Activated T-helper 2 cell treated with anti-CD3 and anti-CD28 coated beads, Interferon-gamma antibody, Interleukin-2, Interleukin-4, amounts not matched to agents 10 μg/mL and 5 μg/mL and 100 μg/mL, durations not matched to agents 14 hours and 24 hours and 36 hours (primary cell): ENCODE measurements around the gene SLBP. TPM values are rescaled to one million over a fixed set of nuclear protein-coding genes. Genes with fewer than 3 reads are reported as not detected.
A peak's percentile ranks its signal among the peaks of the same experiment; 100 is the strongest.

ENCODE experiments used
- DNase-seq: peaks from one replicate; pipeline ENCODE4 v3.0.0; 2021; ENCODE audit warnings: low spot score
- H3K27ac Mint-ChIP-seq: one replicate; pipeline ENCODE4 v1.8.0; 2021; ENCODE audit warnings: mixed read lengths
- H3K27me3 Mint-ChIP-seq: one replicate; pipeline ENCODE4 v1.8.0; 2021; ENCODE audit warnings: low read depth, mixed read lengths
- H3K36me3 Mint-ChIP-seq: one replicate; pipeline ENCODE4 v1.8.0; 2021; ENCODE audit warnings: low read depth, mixed read lengths
- H3K4me1 Mint-ChIP-seq: one replicate; pipeline ENCODE4 v1.8.0; 2021; ENCODE audit warnings: low read depth, mixed read lengths
- H3K4me3 Mint-ChIP-seq: one replicate; pipeline ENCODE4 v1.8.0; 2021; ENCODE audit warnings: low read depth, mild to moderate bottlenecking, moderate library complexity, mixed read lengths
- H3K9me3 Mint-ChIP-seq: one replicate; pipeline ENCODE4 v1.8.0; 2021; ENCODE audit warnings: mixed read lengths
- intact Hi-C: fragments of 100-400 bp; cut with micrococcal nuclease; formaldehyde crosslinking; loops from one replicate; pipeline ENCODE4 v1.15.1; 2023
- total RNA-seq: library from RNA; stranded (reverse); gene quantifications from 2 replicates; pipeline ENCODE4 v1.2.3, GENCODE V29; 2022

Gene SLBP
- total RNA-seq, 1 donor from 2014 or later, result 125 TPM

- Mint-ChIP-seq H3K36me3 (peaks cover 59% of the 10 kb centered on the region), H3K4me3 (peak overlapping the region; percentile 87)
Measured at GRCh38 chr4:1720163-1720983, 8.3 kb upstream of the SLBP start.

GRCh38 chr4:1718095-1718850 is 6.2 kb upstream of the SLBP start:
- Mint-ChIP-seq H3K27me3 (no peaks in the 10 kb centered on the region), H3K27ac (peak overlapping the region; percentile 71), H3K9me3 (no peaks in the 10 kb centered on the region), H3K36me3 (peaks cover 56% of the 10 kb centered on the region), H3K4me1 (peaks cover 43% of the 10 kb centered on the region), H3K4me3 (peak overlapping the region; percentile 87)
- intact Hi-C loops, result loop anchor here (10.0 kb wide), 2 partner anchors 747 to 1357 kb away; partner anchors contain the start of genes HTT, HTT-AS and RNF4
- no peak for DNase-seq

More at GRCh38 chr4:1720163-1720983, 8.3 kb upstream of the SLBP start:
- Mint-ChIP-seq H3K27ac (peak overlapping the region; percentile 95), H3K4me1 (peaks cover 40% of the 10 kb centered on the region), H3K27me3 (no peaks in the 10 kb centered on the region), H3K9me3 (no peaks in the 10 kb centered on the region)
- peak; percentile 56 for DNase-seq
- intact Hi-C loops, result loop anchor here (2.0 kb wide), 2 partner anchors 150 to 522 kb away; partner anchors contain the start of genes HAUS3, NSD2 and POLN

- intact Hi-C loops, result loop anchor here (10.0 kb wide), 2 partner anchors 747 to 1357 kb away; partner anchors contain the start of genes HTT, HTT-AS and RNF4
- Mint-ChIP-seq H3K27ac (no peak overlapping the region), H3K9me3 (no peaks in the 10 kb centered on the region), H3K4me1 (peaks cover 34% of the 10 kb centered on the region), H3K27me3 (no peaks in the 10 kb centered on the region), H3K4me3 (no peak overlapping the region), H3K36me3 (peaks cover 51% of the 10 kb centered on the region)
- no peak for DNase-seq
Measured at GRCh38 chr4:1717129-1718094, 5.3 kb upstream of the SLBP start.

GRCh38 chr4:1716065-1716945 is 4.2 kb upstream of the SLBP start:
- DNase-seq, result no peak
- no peaks in the 10 kb centered on the region for H3K27me3 Mint-ChIP-seq
- intact Hi-C loops, result loop anchor here (10.0 kb wide), 2 partner anchors 748 to 1358 kb away; partner anchors contain the start of genes HTT, HTT-AS and RNF4
- H3K36me3 Mint-ChIP-seq, result peaks cover 47% of the 10 kb centered on the region
- H3K4me1 Mint-ChIP-seq, result peaks cover 34% of the 10 kb centered on the region
- no peak overlapping the region for H3K4me3 Mint-ChIP-seq
- no peak overlapping the region for H3K27ac Mint-ChIP-seq
- H3K9me3 Mint-ChIP-seq, result no peaks in the 10 kb centered on the region

GRCh38 chr4:1715002-1715758 is 3.1 kb upstream of the SLBP start:
- intact Hi-C loops, result loop anchor here (10.0 kb wide), 2 partner anchors 750 to 1360 kb away; partner anchors contain the start of genes HTT, HTT-AS and RNF4
- DNase-seq, result no peak
- Mint-ChIP-seq H3K4me1 (peaks cover 41% of the 10 kb centered on the region), H3K4me3 (peak overlapping the region; percentile 99), H3K27me3 (no peaks in the 10 kb centered on the region), H3K36me3 (peaks cover 54% of the 10 kb centered on the region), H3K9me3 (no peaks in the 10 kb centered on the region), H3K27ac (peak overlapping the region; percentile 97)

GRCh38 chr4:1714303-1715001 is 2.3 kb upstream of the SLBP start:
- Mint-ChIP-seq H3K27ac (peak overlapping the region; percentile 97), H3K4me3 (peak overlapping the region; percentile 99), H3K27me3 (no peaks in the 10 kb centered on the region), H3K9me3 (no peaks in the 10 kb centered on the region), H3K4me1 (peaks cover 41% of the 10 kb centered on the region), H3K36me3 (peaks cover 52% of the 10 kb centered on the region)
- no peak for DNase-seq
- intact Hi-C loops, result loop anchor here (5.0 to 10.0 kb wide), 3 partner anchors 367 to 1360 kb away; partner anchors contain the start of genes HTT, HTT-AS, RNF4 and UVSSA

- Mint-ChIP-seq H3K27me3 (no peaks in the 10 kb centered on the region), H3K9me3 (no peaks in the 10 kb centered on the region), H3K36me3 (peaks cover 52% of the 10 kb centered on the region), H3K4me1 (peaks cover 44% of the 10 kb centered on the region), H3K4me3 (peak overlapping the region; percentile 99), H3K27ac (peak overlapping the region; percentile 97)
- DNase-seq, result no peak
- intact Hi-C loops, result loop anchor here (2.0 to 10.0 kb wide), 4 partner anchors 160 to 1362 kb away; partner anchors contain the start of genes HTT, HTT-AS, RNF4 and UVSSA
Measured at GRCh38 chr4:1713003-1713851, 1.1 kb upstream of the SLBP start.

GRCh38 chr4:1711571-1712215 is 426 bp downstream of the SLBP start:
- Mint-ChIP-seq H3K9me3 (no peaks in the 10 kb centered on the region), H3K27ac (peak overlapping the region; percentile 79), H3K4me3 (peak overlapping the region; percentile 90), H3K36me3 (peaks cover 54% of the 10 kb centered on the region), H3K27me3 (no peaks in the 10 kb centered on the region), H3K4me1 (peaks cover 47% of the 10 kb centered on the region)
- DNase-seq, result no peak
- intact Hi-C loops, result loop anchor here (1.0 to 10.0 kb wide), 8 partner anchors 10 to 1363 kb away; partner anchors contain the start of genes FAM53A, HTT, HTT-AS and LETM1

- no peak for DNase-seq
- peak overlapping the region; percentile 79 for H3K27ac Mint-ChIP-seq
- peaks cover 59% of the 10 kb centered on the region for H3K36me3 Mint-ChIP-seq
- H3K4me3 Mint-ChIP-seq, result peak overlapping the region; percentile 90
- intact Hi-C loops, result loop anchor here (5.0 to 10.0 kb wide), 3 partner anchors 364 to 1364 kb away; partner anchors contain the start of genes HTT, HTT-AS, RNF4 and UVSSA
- H3K4me1 Mint-ChIP-seq, result peaks cover 51% of the 10 kb centered on the region
- H3K9me3 Mint-ChIP-seq, result no peaks in the 10 kb centered on the region
- no peaks in the 10 kb centered on the region for H3K27me3 Mint-ChIP-seq
Measured at GRCh38 chr4:1711055-1711570, 1.0 kb downstream of the SLBP start.
